H9 (cell line): Measurements from ENCODE around the gene GPRIN1. TPM values are rescaled to one million over a fixed set of nuclear protein-coding genes. Genes with fewer than 3 reads are reported as not detected.

Experiments
- DNase-seq: peaks from one replicate; pipeline ENCODE4 v3.0.0-alpha.2; 2017
- H2AFZ ChIP-seq: one replicate; pipeline ENCODE4 v1.6.1; 2013; ENCODE audit warnings: mild to moderate bottlenecking, low read length, control low read depth, moderate library complexity
- H2AK5ac ChIP-seq: 2 replicates; pipeline ENCODE4 v1.6.1; 2013; ENCODE audit warnings: low read length, control low read depth, mixed read lengths; ENCODE audit not compliant: insufficient read length
- H2BK120ac ChIP-seq: one replicate; pipeline ENCODE4 v1.6.1; 2013; ENCODE audit warnings: low read depth, mild to moderate bottlenecking, low read length, control low read depth, inconsistent platforms; ENCODE audit not compliant: poor library complexity, severe bottlenecking
- H2BK12ac ChIP-seq: 2 replicates; pipeline ENCODE4 v1.6.1; 2013; ENCODE audit warnings: low read length, control low read depth, mixed read lengths, low read depth; ENCODE audit not compliant: insufficient read length
- H2BK15ac ChIP-seq: 2 replicates; pipeline ENCODE4 v1.6.1; 2013; ENCODE audit warnings: low read depth, low read length, control low read depth
- H2BK20ac ChIP-seq: one replicate; pipeline ENCODE4 v1.6.1; 2013; ENCODE audit warnings: low read depth, mild to moderate bottlenecking, low read length, control low read depth, inconsistent platforms; ENCODE audit not compliant: poor library complexity, severe bottlenecking
- H2BK5ac ChIP-seq: 2 replicates; pipeline ENCODE4 v1.6.1; 2013; ENCODE audit warnings: low read length, control low read depth, mixed read lengths; ENCODE audit not compliant: insufficient read length
- H3K14ac ChIP-seq: 2 replicates; pipeline ENCODE4 v1.6.1; 2013; ENCODE audit warnings: low read length, control low read depth; ENCODE audit not compliant: insufficient read depth
- H3K18ac ChIP-seq: 2 replicates; pipeline ENCODE4 v1.6.1; 2013; ENCODE audit warnings: low read depth, mild to moderate bottlenecking, mixed read lengths, low read length, control low read depth; ENCODE audit not compliant: insufficient read length
- H3K23ac ChIP-seq: 2 replicates; pipeline ENCODE4 v1.6.1; 2013; ENCODE audit warnings: low read length, control low read depth, mixed read lengths, low read depth; ENCODE audit not compliant: insufficient read length
- H3K23me2 ChIP-seq: 2 replicates; pipeline ENCODE4 v1.6.1; 2013; ENCODE audit warnings: low read depth, mild to moderate bottlenecking, mixed read lengths, low read length, control low read depth; ENCODE audit not compliant: insufficient read length, poor library complexity, severe bottlenecking
- H3K27ac ChIP-seq: 2 replicates; pipeline ENCODE4 v1.5.1; 2013; ENCODE audit warnings: low read length, control low read depth, mixed read lengths, low read depth; ENCODE audit not compliant: insufficient read length
- H3K27me3 ChIP-seq: 2 replicates; pipeline ENCODE4 v1.6.1; 2013; ENCODE audit warnings: low read length, control low read depth, inconsistent platforms; ENCODE audit not compliant: insufficient read depth
- H3K4ac ChIP-seq: 2 replicates; pipeline ENCODE4 v1.6.1; 2013; ENCODE audit warnings: low read depth, mild to moderate bottlenecking, control low read depth, inconsistent platforms, low read length, moderate library complexity
- H3K4me1 ChIP-seq: 2 replicates; pipeline ENCODE4 v1.6.1; 2013; ENCODE audit warnings: low read length, control low read depth, inconsistent platforms; ENCODE audit not compliant: insufficient read depth
- H3K4me2 ChIP-seq: 2 replicates; pipeline ENCODE4 v1.6.1; 2013; ENCODE audit warnings: low read length, control low read depth, mixed read lengths; ENCODE audit not compliant: insufficient read length, insufficient read depth
- H3K56ac ChIP-seq: 2 replicates; pipeline ENCODE4 v1.6.1; 2013; ENCODE audit warnings: low read depth, mild to moderate bottlenecking, mixed read lengths, low read length, control low read depth; ENCODE audit not compliant: insufficient read length
- H3K79me1 ChIP-seq: 2 replicates; pipeline ENCODE4 v1.6.1; 2013; ENCODE audit warnings: low read depth, mild to moderate bottlenecking, moderate library complexity, low read length, control low read depth, inconsistent platforms; ENCODE audit not compliant: insufficient read depth, poor library complexity, severe bottlenecking
- H3K79me2 ChIP-seq: 2 replicates; pipeline ENCODE4 v1.6.1; 2013; ENCODE audit warnings: low read length, control low read depth, inconsistent platforms; ENCODE audit not compliant: insufficient read depth
- H3K9ac ChIP-seq: 2 replicates; pipeline ENCODE4 v1.6.1; 2013; ENCODE audit warnings: low read length, control low read depth, mixed read lengths; ENCODE audit not compliant: insufficient read length; ENCODE audit errors: extremely low read depth
- H3K9me3 ChIP-seq: one replicate; pipeline ENCODE4 v1.6.1; 2013; ENCODE audit warnings: low read depth, low read length, inconsistent platforms; ENCODE audit not compliant: control insufficient read depth
- H3T11ph ChIP-seq: one replicate; pipeline ENCODE4 v1.6.1; 2013; ENCODE audit warnings: mild to moderate bottlenecking, low read length, control low read depth, inconsistent platforms
- H4K20me1 ChIP-seq: one replicate; pipeline ENCODE4 v1.6.1; 2013; ENCODE audit not compliant: control insufficient read depth, insufficient read length, insufficient read depth
- H4K5ac ChIP-seq: 2 replicates; pipeline ENCODE4 v1.6.1; 2013; ENCODE audit warnings: low read depth, mild to moderate bottlenecking, mixed read lengths, low read length, control low read depth; ENCODE audit not compliant: insufficient read length
- H4K8ac ChIP-seq: replicated peaks from 2 replicates; pipeline ENCODE4 v1.6.1; 2013; ENCODE audit warnings: low read length, control low read depth, mixed read lengths, low read depth; ENCODE audit not compliant: insufficient read length
- H4K91ac ChIP-seq: 2 replicates; pipeline ENCODE4 v1.6.1; 2013; ENCODE audit warnings: low read depth, mild to moderate bottlenecking, moderate library complexity, mixed read lengths, low read length, control low read depth; ENCODE audit not compliant: insufficient read length
- H3K27ac Mint-ChIP-seq, 3 experiments: 2 replicates in 2 of 3; 3 replicates in 1 of 3; pipeline ENCODE4 v1.8.0; 2020 to 2021; ENCODE audit warnings: mixed read lengths in 3 of 3, mild to moderate bottlenecking in 1 of 3, moderate library complexity in 1 of 3
- H3K27me3 Mint-ChIP-seq: 2 replicates; pipeline ENCODE4 v1.8.0; 2021; ENCODE audit warnings: low read depth, mild to moderate bottlenecking, moderate library complexity, mixed read lengths
- H3K36me3 Mint-ChIP-seq, 3 experiments: 2 replicates in 2 of 3; 3 replicates in 1 of 3; pipeline ENCODE4 v1.8.0; 2020 to 2021; ENCODE audit warnings: low read depth in 3 of 3, mixed read lengths in 3 of 3; ENCODE audit not compliant: insufficient read depth in 1 of 3
- H3K4me1 Mint-ChIP-seq, 2 experiments: 2 replicates each; pipeline ENCODE4 v1.8.0; 2020; ENCODE audit warnings: mixed read lengths in 2 of 2
- H3K4me3 Mint-ChIP-seq, 2 experiments: 2 replicates in 1 of 2; 3 replicates in 1 of 2; pipeline ENCODE4 v1.8.0; 2020 to 2021; ENCODE audit warnings: mild to moderate bottlenecking in 2 of 2, mixed read lengths in 2 of 2, moderate library complexity in 1 of 2
- H3K9me3 Mint-ChIP-seq, 2 experiments: 2 replicates in 1 of 2; 3 replicates in 1 of 2; pipeline ENCODE4 v1.8.0; 2020; ENCODE audit warnings: mild to moderate bottlenecking in 2 of 2, mixed read lengths in 2 of 2, moderate library complexity in 1 of 2
- WGBS: extraction: QIAGEN DNeasy Blood & Tissue Kit; methylation state at CpG from one replicate; pipeline ENCODE4 v1.1.7; 2013; ENCODE audit warnings: missing lambda C conversion rate, low lambda C conversion rate, mixed read lengths; ENCODE audit not compliant: insufficient read length; ENCODE audit errors: extremely low coverage; 5-methylcytosine and 5-hydroxymethylcytosine counted together
- total RNA-seq: library from RNA; stranded (reverse); gene quantifications from 2 replicates; pipeline ENCODE4 v1.2.1, GENCODE V29; 2021
- TF ChIP-seq, protein P1 (sequence below): fragments of 200-600 bp; sonication (generic); conservative IDR thresholded peaks from 3 replicates; pipeline ENCODE4 v1.8.0; 2021; ENCODE audit warnings: antibody characterized with exemption, mild to moderate bottlenecking

The GPRIN1 gene
- total RNA-seq, 1 experiment from 2014 or later = 10.8 TPM

DNA sequence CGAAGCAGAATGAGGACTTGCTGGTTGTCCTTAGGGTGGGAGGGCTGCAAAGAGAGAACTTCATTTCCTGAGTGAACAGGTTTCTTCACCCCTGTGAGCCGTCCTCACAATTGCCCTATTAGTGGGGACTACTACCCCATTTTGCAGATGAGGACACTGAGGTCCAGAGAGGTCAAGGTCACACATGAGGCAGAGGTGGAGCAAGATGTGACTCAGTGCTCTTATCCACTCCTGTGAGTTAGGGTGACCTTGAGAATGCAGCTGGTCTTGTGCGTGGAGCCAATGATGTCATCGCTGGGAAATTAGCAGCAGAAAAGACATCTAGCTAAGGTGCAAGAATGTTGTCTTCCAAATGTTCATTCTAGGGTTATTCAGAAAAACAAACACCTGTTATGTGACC, 26.9 kb downstream of the GPRIN1 start:
- Histone ChIP-seq H4K8ac (no peak overlapping the region), H4K91ac (no peak overlapping the region), H3K56ac (no peak overlapping the region), H4K20me1 (no peaks in the 10 kb centered on the region), H3K79me1 (no peaks in the 10 kb centered on the region), H3T11ph (no peak overlapping the region), H3K23ac (no peak overlapping the region), H2BK5ac (no peak overlapping the region), H2BK15ac (no peak overlapping the region), H3K14ac (no peak overlapping the region), H3K23me2 (no peaks in the 10 kb centered on the region), H4K5ac (no peak overlapping the region), H3K27ac (no peak overlapping the region), H2AFZ (no peak overlapping the region), H3K9me3 (no peaks in the 10 kb centered on the region), H2BK12ac (no peak overlapping the region), H3K4me2 (no peak overlapping the region), H2BK20ac (no peak overlapping the region), H3K4me1 (no peaks in the 10 kb centered on the region), H3K79me2 (no peaks in the 10 kb centered on the region), H2AK5ac (no peak overlapping the region), H2BK120ac (no peak overlapping the region), H3K4ac (no peak overlapping the region), H3K18ac (no peak overlapping the region), H3K9ac (no peak overlapping the region), H3K27me3 (peaks cover 2% of the 10 kb centered on the region; the same call in 1 of the 2 replicates)
- Mint-ChIP-seq H3K4me3 (no peak overlapping the region), H3K4me1 (peaks cover 4 to 5% of the 10 kb centered on the region in 2 experiments), H3K36me3 (peaks cover 0 to 8% (median 4%) of the 10 kb centered on the region in 3 experiments; a peak in 4 of 7 replicates), H3K27me3 (peaks cover 25% of the 10 kb centered on the region), H3K9me3 (peaks cover 13 to 22% of the 10 kb centered on the region in 2 experiments), H3K27ac (no peak overlapping the region)
- no peak for DNase-seq
- WGBS = no CpG with 5 or more reads among the region's 4 CpGs
- TF ChIP-seq, protein P1, sequence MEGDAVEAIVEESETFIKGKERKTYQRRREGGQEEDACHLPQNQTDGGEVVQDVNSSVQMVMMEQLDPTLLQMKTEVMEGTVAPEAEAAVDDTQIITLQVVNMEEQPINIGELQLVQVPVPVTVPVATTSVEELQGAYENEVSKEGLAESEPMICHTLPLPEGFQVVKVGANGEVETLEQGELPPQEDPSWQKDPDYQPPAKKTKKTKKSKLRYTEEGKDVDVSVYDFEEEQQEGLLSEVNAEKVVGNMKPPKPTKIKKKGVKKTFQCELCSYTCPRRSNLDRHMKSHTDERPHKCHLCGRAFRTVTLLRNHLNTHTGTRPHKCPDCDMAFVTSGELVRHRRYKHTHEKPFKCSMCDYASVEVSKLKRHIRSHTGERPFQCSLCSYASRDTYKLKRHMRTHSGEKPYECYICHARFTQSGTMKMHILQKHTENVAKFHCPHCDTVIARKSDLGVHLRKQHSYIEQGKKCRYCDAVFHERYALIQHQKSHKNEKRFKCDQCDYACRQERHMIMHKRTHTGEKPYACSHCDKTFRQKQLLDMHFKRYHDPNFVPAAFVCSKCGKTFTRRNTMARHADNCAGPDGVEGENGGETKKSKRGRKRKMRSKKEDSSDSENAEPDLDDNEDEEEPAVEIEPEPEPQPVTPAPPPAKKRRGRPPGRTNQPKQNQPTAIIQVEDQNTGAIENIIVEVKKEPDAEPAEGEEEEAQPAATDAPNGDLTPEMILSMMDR = no peak
